Femur (tissue), 1 donor: Measurements from ENCODE around the gene TMCC1.

Experiments used
- DNase-seq: peaks from one replicate; pipeline ENCODE4 v3.0.0-alpha.2; 2017

TMCC1 gene

DNA sequence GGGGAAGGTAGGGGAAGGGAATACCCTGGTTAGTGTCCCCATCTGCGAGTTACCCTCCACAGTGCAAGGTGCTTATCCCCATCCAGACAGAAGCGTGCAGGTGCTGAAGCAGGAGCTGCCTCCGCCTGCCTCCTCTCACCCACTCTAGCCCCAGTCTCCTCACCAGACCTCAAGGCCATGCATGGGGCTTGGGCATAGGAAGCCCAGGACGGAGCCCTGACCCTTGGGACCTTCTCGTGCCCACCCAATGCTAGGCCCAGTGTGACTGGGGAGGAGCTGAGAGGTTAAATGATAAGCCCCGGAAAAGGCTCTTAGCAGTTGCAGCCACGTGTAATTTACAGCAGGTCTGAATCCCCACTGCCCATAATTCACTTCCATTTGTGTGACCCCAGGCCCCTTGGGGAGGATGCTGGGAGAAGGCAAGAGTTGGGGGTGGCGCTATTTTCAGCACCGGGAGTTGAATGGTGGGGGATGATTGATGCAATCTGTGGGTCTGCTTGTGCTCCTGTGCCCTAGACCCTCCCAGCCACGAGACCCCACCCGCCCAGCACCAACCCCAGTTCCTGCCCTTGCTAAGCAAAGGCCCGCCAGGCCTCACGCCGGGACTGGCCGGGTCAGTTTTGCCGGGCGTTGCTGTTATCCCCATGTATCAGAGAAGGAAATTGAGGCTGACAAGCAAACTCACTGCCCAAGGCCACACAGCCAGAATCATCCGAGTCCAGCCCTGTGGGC is 272.5 kb downstream of the TMCC1 start:
- no peak for DNase-seq

- peak; percentile 24 for DNase-seq
These were observed 273.8 kb downstream of the TMCC1 start for GRCh38 chr3:129619726-129620162.

DNA sequence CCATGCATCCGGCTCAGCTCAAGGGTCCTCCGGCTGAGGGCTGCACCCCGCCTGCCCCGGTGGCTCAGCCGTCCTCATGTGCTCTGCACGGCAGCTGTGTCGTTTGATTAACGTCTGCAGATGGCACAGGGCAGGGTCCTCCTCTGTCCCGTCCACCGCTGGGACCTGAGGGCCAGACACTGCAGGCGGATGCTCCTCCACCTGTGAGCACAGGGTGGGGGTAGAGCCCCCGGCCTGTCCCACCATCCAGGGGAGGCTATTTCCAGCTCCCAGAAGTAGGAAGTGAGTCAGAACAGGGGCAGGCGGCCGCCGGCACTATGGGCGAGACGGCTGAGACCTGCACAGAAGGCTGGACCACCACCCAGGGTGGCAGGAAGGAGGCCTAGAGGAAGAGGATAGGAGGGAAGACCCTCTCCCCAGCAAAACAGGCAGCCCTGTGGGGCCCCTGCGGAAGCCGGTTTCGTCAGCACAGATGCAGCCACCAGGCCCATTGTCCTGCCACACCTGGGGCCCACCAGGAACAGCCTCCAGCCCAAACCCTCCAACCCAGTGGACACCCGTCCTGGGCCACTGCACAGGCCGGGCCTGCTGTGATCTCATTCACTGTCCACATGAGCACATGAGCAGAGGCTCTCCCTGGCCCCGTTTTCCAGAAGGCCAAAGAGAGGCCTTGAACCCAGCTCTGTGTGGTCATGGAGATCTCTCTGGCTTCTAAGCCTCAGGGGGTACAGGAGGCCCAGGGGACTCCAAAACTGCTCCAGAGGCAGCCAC is 274.4 kb downstream of the TMCC1 start:
- peak; percentile 35 for DNase-seq

DNA sequence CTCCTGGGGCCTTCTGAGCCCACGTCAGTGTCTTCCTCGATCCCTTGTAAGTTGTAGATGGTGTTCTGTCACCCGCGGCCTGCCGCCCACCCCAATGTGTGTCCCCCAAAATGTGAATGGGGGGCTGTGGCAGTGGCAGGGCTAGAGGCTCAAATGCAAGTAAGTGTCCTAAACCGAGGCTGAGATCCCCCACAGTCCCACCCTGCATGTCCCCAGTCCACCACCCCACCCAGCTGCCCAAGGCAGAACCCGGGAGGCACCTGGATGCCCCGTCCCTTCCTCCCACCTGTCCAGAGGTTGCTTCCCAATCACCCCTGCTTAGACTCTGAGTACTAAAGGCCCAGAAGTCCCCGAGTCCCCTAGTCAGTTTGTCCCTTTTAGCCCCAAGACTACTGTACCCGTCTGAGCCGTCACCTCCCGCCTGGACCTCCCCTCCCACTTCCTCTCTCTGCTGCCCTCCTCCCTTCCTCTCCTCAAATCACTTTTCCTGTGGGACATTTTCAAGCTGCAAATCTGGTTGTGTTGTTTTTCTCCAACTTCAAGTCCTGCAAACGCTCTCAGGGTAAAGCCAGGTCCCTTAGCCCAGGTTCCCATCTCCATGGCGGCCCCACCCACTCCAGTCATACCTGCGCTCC is 275.2 kb downstream of the TMCC1 start:
- DNase-seq: no peak

GRCh38 chr3:129617381-129618185 is 275.9 kb downstream of the TMCC1 start:
- DNase-seq: peak; percentile 21

DNA sequence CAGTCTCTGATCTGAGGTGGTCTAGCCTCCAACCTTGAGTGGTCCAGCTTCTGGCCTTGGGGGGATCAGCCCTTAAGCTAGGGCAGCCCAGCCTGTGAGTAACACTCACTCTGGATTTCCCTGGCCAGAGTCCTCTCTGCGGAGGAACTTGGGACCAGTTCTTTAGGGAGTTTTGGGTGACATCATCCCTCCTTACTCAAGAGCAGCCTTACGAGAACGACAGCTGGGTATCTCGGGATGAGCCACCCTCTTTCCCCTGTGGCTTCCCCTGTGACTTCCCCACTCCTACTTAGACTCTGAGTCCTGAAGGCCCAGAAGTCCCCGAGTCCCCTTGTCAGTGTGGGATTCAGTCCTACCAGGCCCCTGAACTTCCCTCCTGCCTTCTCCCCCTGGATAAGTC is 276.8 kb downstream of the TMCC1 start:
- DNase-seq: peak; percentile 24

DNA sequence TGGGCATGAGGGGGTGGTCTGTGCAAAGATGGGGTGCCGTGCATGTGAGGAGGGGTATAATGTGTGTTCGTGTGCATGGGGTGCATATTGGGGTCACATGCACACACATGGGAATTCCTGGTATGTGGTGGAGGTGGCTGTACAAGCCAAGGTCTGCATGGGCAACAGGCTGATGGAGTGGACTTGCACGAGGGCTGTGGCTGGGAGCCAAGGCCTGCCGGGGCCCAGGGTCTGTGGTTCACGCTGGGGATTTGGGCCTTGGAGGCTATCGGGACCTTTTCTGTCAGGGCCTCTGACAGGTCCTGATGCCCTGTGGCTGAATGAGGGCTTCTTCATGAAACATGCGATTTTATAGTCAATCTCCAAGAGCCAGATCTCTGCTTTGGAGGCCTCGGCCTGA is 277.2 kb downstream of the TMCC1 start:
- DNase-seq: peak; percentile 17

DNA sequence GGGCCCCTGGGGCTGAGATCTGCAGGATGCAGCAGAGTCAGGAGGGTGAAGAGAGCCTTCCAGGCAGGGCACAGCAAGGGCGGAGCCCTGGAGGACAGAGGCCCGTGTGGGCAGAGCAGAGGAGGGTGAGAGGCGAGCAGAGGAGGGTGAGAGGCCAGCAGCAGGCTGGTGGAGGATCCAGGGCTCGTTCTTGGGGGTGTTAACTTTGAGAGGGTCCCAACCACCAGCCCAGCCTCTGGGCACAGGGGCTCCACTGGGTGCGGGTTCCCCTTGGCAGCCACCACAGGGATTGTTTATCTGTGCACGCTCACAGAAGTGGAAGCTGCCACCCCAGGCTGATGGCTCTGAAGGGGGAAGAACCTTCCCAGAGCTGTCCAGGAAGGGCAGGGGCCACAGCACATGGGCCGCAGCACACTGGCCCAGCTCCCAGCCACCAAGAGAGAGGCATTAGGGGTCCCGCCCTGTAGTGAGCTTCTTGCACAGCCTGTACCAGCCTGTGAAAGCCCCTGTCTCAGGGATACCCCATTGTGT is 277.7 kb downstream of the TMCC1 start:
- peak; percentile 21 for DNase-seq

DNA sequence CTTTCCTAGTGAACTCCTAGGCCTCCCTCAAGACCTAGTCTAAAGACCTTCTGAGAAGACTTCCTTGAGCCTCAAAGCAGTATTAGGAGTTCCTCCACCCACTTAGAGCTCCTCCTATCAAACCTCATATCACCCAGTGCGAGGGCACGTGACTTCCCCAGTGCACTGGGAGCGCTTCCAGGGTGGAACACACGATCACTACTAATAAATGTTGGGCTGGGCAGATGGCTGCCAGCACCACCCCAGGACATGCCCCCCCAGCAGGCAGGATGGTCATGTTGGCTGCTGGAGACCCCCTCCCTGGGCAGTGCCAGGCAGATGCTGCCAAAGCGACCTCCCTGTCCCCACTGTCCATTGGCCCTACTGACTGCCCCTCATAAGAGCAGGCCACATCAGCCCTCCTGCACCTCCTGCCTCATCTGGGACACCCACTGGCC is 278.6 kb downstream of the TMCC1 start:
- peak; percentile 22 for DNase-seq

DNA sequence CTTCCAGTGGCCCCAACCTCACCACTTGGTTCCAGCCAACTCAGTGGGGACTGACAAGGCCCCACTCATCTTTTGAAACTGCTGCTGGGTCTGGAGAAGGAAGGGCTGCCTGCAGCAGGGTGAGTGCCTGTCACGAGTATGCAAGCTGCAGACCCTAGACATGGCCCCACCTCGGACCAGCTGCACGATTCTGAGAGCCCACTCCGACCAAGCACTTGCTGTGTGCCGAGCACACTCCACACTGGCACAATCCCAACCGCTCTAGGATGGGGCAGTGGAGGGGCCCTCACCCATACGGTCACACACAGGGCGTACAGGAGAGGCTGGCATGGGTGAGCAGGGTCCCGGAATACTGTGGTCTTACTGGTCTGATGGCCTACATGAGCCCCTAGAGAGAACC is 279.1 kb downstream of the TMCC1 start:
- peak; percentile 18 for DNase-seq

DNA sequence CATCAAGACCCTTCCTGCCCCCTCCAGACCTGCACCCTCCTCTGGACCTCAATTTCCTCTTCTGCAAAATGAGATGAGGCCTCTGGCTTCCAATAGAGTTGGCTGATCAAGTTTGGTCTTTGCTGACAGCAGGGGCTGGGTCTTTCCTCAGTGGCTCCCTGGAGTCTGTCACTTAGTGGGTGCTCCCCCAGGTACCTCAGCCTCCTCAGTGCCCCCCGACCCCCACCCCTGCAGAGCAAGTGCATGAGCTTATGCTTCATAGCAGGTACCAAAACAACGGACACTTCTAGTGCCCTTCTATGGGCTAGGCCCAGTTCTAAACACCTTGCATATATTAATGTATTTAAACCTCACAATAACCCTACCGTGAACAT is 280.2 kb downstream of the TMCC1 start:
- DNase-seq: peak; percentile 16

- DNase-seq: peak; percentile 27
These were observed 280.8 kb downstream of the TMCC1 start for GRCh38 chr3:129612534-129613366.

GRCh38 chr3:129611812-129612533 is 281.5 kb downstream of the TMCC1 start:
- DNase-seq: peak; percentile 39

- no peak for DNase-seq
These were observed 282.1 kb downstream of the TMCC1 start for GRCh38 chr3:129611446-129611800.

GRCh38 chr3:129610794-129611445 is 282.6 kb downstream of the TMCC1 start:
- DNase-seq: peak; percentile 16

DNA sequence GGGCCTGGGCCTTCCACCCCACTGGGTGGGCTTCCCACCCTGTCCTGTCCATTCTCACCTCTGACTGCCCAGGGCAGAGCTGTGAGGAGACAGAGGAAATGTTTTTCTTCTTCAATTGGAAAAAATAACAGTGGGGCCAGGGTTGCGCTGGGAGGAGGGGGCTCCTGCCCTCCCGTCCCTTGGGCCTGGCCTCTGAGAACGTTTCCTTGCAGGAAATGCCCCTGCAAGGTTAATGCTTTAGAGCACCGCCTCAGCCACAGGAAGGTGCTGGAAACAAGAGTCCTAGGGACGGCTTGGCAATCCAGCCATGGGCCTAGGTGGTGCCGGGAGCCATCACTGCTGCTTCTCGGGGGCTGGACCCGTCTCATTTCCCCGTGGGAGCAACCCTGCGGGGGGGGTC is 283.2 kb downstream of the TMCC1 start:
- peak; percentile 34 for DNase-seq

- no peak for DNase-seq
These were observed 283.8 kb downstream of the TMCC1 start for GRCh38 chr3:129609591-129610182.

GRCh38 chr3:129608936-129609590 is 284.4 kb downstream of the TMCC1 start:
- no peak for DNase-seq
